Renal pelvis (tissue), 4 donors: ENCODE measurements around the gene ARID3A. TPM values are rescaled to one million over a fixed set of nuclear protein-coding genes. Genes with fewer than 3 reads are reported as not detected.
A peak's percentile ranks its signal among the peaks of the same experiment; 100 is the strongest.
"Not testable (repeated sequence)": the region's sequence is repeated elsewhere in the genome, so short reads cannot be mapped to it uniquely, and the experiment has no call there.

ENCODE experiments used
- DNase-seq: peaks from one replicate; pipeline ENCODE4 v3.0.0-alpha.2; 2013
- polyA plus RNA-seq, 3 donors: library from polyadenylated mRNA; unstranded; fragments of 120-200 nt; gene quantifications; one replicate each; pipeline ENCODE4 v1.2.1, GENCODE V29; 2013; ENCODE audit not compliant: insufficient read length in 3 of 3

ARID3A gene
- polyA plus RNA-seq, 3 donors, result 25.3 to 38.8 (median 31.6) TPM

- DNase-seq, result no peak
Observed at GRCh38 chr19:944663-945241, 18.9 kb downstream of the ARID3A start.

GRCh38 chr19:945401-946252, 19.8 kb downstream of the ARID3A start:
- no peak for DNase-seq

GRCh38 chr19:947090-947706, 21.4 kb downstream of the ARID3A start:
- DNase-seq, result no peak

- DNase-seq, result no peak
Observed at GRCh38 chr19:947707-948539, 22.1 kb downstream of the ARID3A start.

GRCh38 chr19:948842-949496, 23.1 kb downstream of the ARID3A start:
- no peak for DNase-seq

- no peak for DNase-seq
Observed at GRCh38 chr19:950352-951066, 24.7 kb downstream of the ARID3A start.

- DNase-seq, result no peak
Observed at GRCh38 chr19:952049-952679, 26.3 kb downstream of the ARID3A start.

GRCh38 chr19:952680-953444, 27.0 kb downstream of the ARID3A start:
- DNase-seq, result no peak

- no peak for DNase-seq
Observed at GRCh38 chr19:953445-954271, 27.8 kb downstream of the ARID3A start.

- no peak for DNase-seq
Observed at GRCh38 chr19:954272-954671, 28.4 kb downstream of the ARID3A start.

- peak; percentile 81 for DNase-seq
Observed at GRCh38 chr19:954672-955494, 29.0 kb downstream of the ARID3A start.

- peak; percentile 77 for DNase-seq
Observed at GRCh38 chr19:955803-956765, 30.2 kb downstream of the ARID3A start.

- peak; percentile 78 for DNase-seq
Observed at GRCh38 chr19:956766-957440, 31.1 kb downstream of the ARID3A start.

- not testable (repeated sequence) for DNase-seq
Observed at GRCh38 chr19:957578-957977, 31.7 kb downstream of the ARID3A start.

- DNase-seq, result no peak
Observed at GRCh38 chr19:958967-959855, 33.4 kb downstream of the ARID3A start.
